Measurements from ENCODE around the gene SPOCD1. TPM values are rescaled to one million over a fixed set of nuclear protein-coding genes. Genes with fewer than 3 reads are reported as not detected.
A peak's percentile ranks its signal among the peaks of the same experiment; 100 is the strongest.

Gene SPOCD1
- total and polyA plus RNA-seq, 10 donors = 0.74 to 5.0 (median 3.0) TPM

- peak overlapping the region in 5 of 8 donors; percentile 56 to 72 (median 66) for H3K27ac ChIP-seq
- peaks cover 3 to 45% (median 20%) of the 10 kb centered on the region in 6 donors for H3K4me1 ChIP-seq
- 78 to 96% (median 88%) methylated on average over 2 of the region's 2 CpGs for WGBS, 5 donors
- no peaks in the 10 kb centered on the region for H3K36me3 ChIP-seq
- H3K9me3 ChIP-seq = no peaks in the 10 kb centered on the region
- intact Hi-C loops (cut with DNase I; ENCODE audit: low total_unique reads) = no loop called here
- H3K4me3 ChIP-seq = no peak overlapping the region
- no peaks in the 10 kb centered on the region for H3K27me3 ChIP-seq (replicated peaks in 1 of 7)
- TF ChIP-seq CTCF (IDR thresholded peaks at IDR 0.05 in 8 of 11, conservative IDR thresholded peaks at IDR 0.05 in 3 of 11) = no peak
- TF ChIP-seq POLR2A (IDR thresholded peaks at IDR 0.05) = no peak
- TF ChIP-seq POLR2AphosphoS5 (IDR thresholded peaks at IDR 0.05) = no peak
- DNase-seq = no peak
These were observed 12.2 kb downstream of the SPOCD1 start for GRCh38 chr1:31803610-31804009.

- no peaks in the 10 kb centered on the region for H3K9me3 ChIP-seq
- H3K4me3 ChIP-seq = peak overlapping the region in 5 of 8 donors; percentile 2 to 48 (median 19)
- H3K27me3 ChIP-seq (replicated peaks in 1 of 7) = peaks cover 0 to 11% (median 0%) of the 10 kb centered on the region in 7 donors
- intact Hi-C loops (cut with DNase I; ENCODE audit: low total_unique reads) = no loop called here
- H3K36me3 ChIP-seq = no peaks in the 10 kb centered on the region
- peaks cover 3 to 52% (median 23%) of the 10 kb centered on the region in 6 donors for H3K4me1 ChIP-seq
- TF ChIP-seq CTCF (IDR thresholded peaks at IDR 0.05 in 8 of 11, conservative IDR thresholded peaks at IDR 0.05 in 3 of 11) = no peak
- no peak for TF ChIP-seq POLR2AphosphoS5 (IDR thresholded peaks at IDR 0.05)
- no peak for TF ChIP-seq POLR2A (IDR thresholded peaks at IDR 0.05)
- DNase-seq = peak; percentile 18
- WGBS, 5 donors = 35 to 56% (median 49%) methylated on average over 13 of the region's 13 CpGs
- peak overlapping the region in 7 of 8 donors; percentile 56 to 72 (median 66) for H3K27ac ChIP-seq
These were observed 13.4 kb downstream of the SPOCD1 start for GRCh38 chr1:31802190-31803150.

- DNase-seq = no peak
- TF ChIP-seq CTCF (IDR thresholded peaks at IDR 0.05 in 8 of 11, conservative IDR thresholded peaks at IDR 0.05 in 3 of 11) = no peak
- no peak for TF ChIP-seq POLR2AphosphoS5 (IDR thresholded peaks at IDR 0.05)
- no peak for TF ChIP-seq POLR2A (IDR thresholded peaks at IDR 0.05)
These were observed 14.4 kb downstream of the SPOCD1 start for GRCh38 chr1:31801458-31801857.

GRCh38 chr1:31800674-31800967 lies 15.2 kb downstream of the SPOCD1 start:
- peaks cover 3 to 52% (median 25%) of the 10 kb centered on the region in 6 donors for H3K4me1 ChIP-seq
- intact Hi-C loops (cut with DNase I; ENCODE audit: low total_unique reads) = no loop called here
- 82 to 91% (median 87%) methylated on average over 4 of the region's 4 CpGs for WGBS, 5 donors
- H3K27me3 ChIP-seq (replicated peaks in 1 of 7) = peaks cover 0 to 12% (median 0%) of the 10 kb centered on the region in 7 donors
- no peak for DNase-seq
- no peak overlapping the region for H3K27ac ChIP-seq
- H3K36me3 ChIP-seq = no peaks in the 10 kb centered on the region
- no peak overlapping the region for H3K4me3 ChIP-seq
- TF ChIP-seq POLR2A (IDR thresholded peaks at IDR 0.05) (no peak), CTCF (IDR thresholded peaks at IDR 0.05 in 8 of 11, conservative IDR thresholded peaks at IDR 0.05 in 3 of 11) (no peak), POLR2AphosphoS5 (IDR thresholded peaks at IDR 0.05) (no peak)
- H3K9me3 ChIP-seq = no peaks in the 10 kb centered on the region

More at GRCh38 chr1:31801458-31801857, 14.4 kb downstream of the SPOCD1 start:
- H3K36me3 ChIP-seq = no peaks in the 10 kb centered on the region
- no peak overlapping the region for H3K4me3 ChIP-seq
- WGBS, 5 donors = 19 to 55% (median 38%) methylated on average over 1 of the region's 1 CpG
- H3K27me3 ChIP-seq (replicated peaks in 1 of 7) = peaks cover 0 to 12% (median 0%) of the 10 kb centered on the region in 7 donors
- intact Hi-C loops (cut with DNase I; ENCODE audit: low total_unique reads) = no loop called here
- no peaks in the 10 kb centered on the region for H3K9me3 ChIP-seq
- peaks cover 3 to 52% (median 23%) of the 10 kb centered on the region in 6 donors for H3K4me1 ChIP-seq
- H3K27ac ChIP-seq = no peak overlapping the region

Measured in spleen (tissue), 11 donors.